Effector memory CD8-positive, alpha-beta T cell (primary cell): ENCODE data around the gene FAF2.
"Not testable (repeated sequence)": the region's sequence is repeated elsewhere in the genome, so short reads cannot be mapped to it uniquely, and the experiment has no call there.

ENCODE experiments used
- ATAC-seq: fragments of 150-1000 bp; cut with Tn5 transposase; replicated peaks from 2 replicates; pipeline ENCODE4 v1.10.0; 2021; ENCODE audit warnings: mild to moderate bottlenecking, moderate library complexity
- DNase-seq, 3 experiments: peaks; one replicate each; pipeline ENCODE4 v3.0.0; 2021
- H3K27ac Mint-ChIP-seq, 2 donors: one replicate each; pipeline ENCODE4 v1.8.0; 2022; ENCODE audit warnings: mild to moderate bottlenecking in 2 of 2, mixed read lengths in 2 of 2, moderate library complexity in 2 of 2
- H3K27me3 Mint-ChIP-seq, 2 donors: one replicate each; pipeline ENCODE4 v1.8.0; 2022; ENCODE audit warnings: mixed read lengths in 2 of 2
- H3K36me3 Mint-ChIP-seq: one replicate; pipeline ENCODE4 v1.8.0; 2022; ENCODE audit warnings: mild to moderate bottlenecking, moderate library complexity, mixed read lengths; ENCODE audit not compliant: insufficient read depth
- H3K4me1 Mint-ChIP-seq, 2 donors: one replicate each; pipeline ENCODE4 v1.8.0; 2022; ENCODE audit warnings: low read depth in 2 of 2, mixed read lengths in 2 of 2
- H3K4me3 Mint-ChIP-seq, 2 donors: one replicate each; pipeline ENCODE4 v1.8.0; 2022; ENCODE audit warnings: mild to moderate bottlenecking in 2 of 2, mixed read lengths in 2 of 2, moderate library complexity in 2 of 2
- H3K9me3 Mint-ChIP-seq, 2 donors: one replicate each; pipeline ENCODE4 v1.8.0; 2022; ENCODE audit warnings: mixed read lengths in 2 of 2

Gene FAF2

GRCh38 chr5:176542596-176543427 lies 94.6 kb downstream of the FAF2 start:
- DNase-seq = peak in 2 of 3 experiments; percentile 26 to 28
- peak; percentile 18 for ATAC-seq
- H3K4me1 Mint-ChIP-seq = peaks cover 49 to 62% of the 10 kb centered on the region in 2 donors

GRCh38 chr5:176543428-176544182 lies 95.4 kb downstream of the FAF2 start:
- Mint-ChIP-seq H3K36me3 (peaks cover 30% of the 10 kb centered on the region), H3K27ac (peak overlapping the region; percentile 75 to 92), H3K27me3 (no peaks in the 10 kb centered on the region), H3K4me1 (peaks cover 44 to 57% of the 10 kb centered on the region in 2 donors), H3K4me3 (peak overlapping the region; percentile 88 to 89), H3K9me3 (no peaks in the 10 kb centered on the region)
- ATAC-seq = peak; percentile 64
- peak; percentile 61 to 71 (median 63) for DNase-seq

More at GRCh38 chr5:176542596-176543427, 94.6 kb downstream of the FAF2 start:
- Mint-ChIP-seq H3K36me3 (peaks cover 30% of the 10 kb centered on the region), H3K27me3 (no peaks in the 10 kb centered on the region), H3K4me3 (peak overlapping the region; percentile 89 to 91), H3K9me3 (no peaks in the 10 kb centered on the region), H3K27ac (peak overlapping the region; percentile 92 to 98)

- Mint-ChIP-seq H3K36me3 (peaks cover 30% of the 10 kb centered on the region), H3K4me3 (peak overlapping the region in 1 of 2 donors; percentile 89), H3K27me3 (no peaks in the 10 kb centered on the region), H3K4me1 (peaks cover 36 to 49% of the 10 kb centered on the region in 2 donors), H3K9me3 (no peaks in the 10 kb centered on the region), H3K27ac (peak overlapping the region in 1 of 2 donors; percentile 10)
- ATAC-seq (no peak), DNase-seq (no peak)
Measured at GRCh38 chr5:176545388-176545736, 97.2 kb downstream of the FAF2 start.

- DNase-seq = no peak
- no peaks in the 10 kb centered on the region for H3K9me3 Mint-ChIP-seq
- H3K27me3 Mint-ChIP-seq = no peaks in the 10 kb centered on the region
- peaks cover 25% of the 10 kb centered on the region for H3K36me3 Mint-ChIP-seq
- no peak overlapping the region for H3K4me3 Mint-ChIP-seq
- no peak for ATAC-seq
- H3K4me1 Mint-ChIP-seq = peaks cover 30 to 49% of the 10 kb centered on the region in 2 donors
- H3K27ac Mint-ChIP-seq = peak overlapping the region in 1 of 2 donors; percentile 10
Measured at GRCh38 chr5:176545737-176546509, 97.7 kb downstream of the FAF2 start.

GRCh38 chr5:176547802-176548201 lies 99.6 kb downstream of the FAF2 start:
- peak overlapping the region; percentile 60 to 73 for H3K27ac Mint-ChIP-seq
- DNase-seq (no peak), ATAC-seq (peak; percentile 23)
- peaks cover 11% of the 10 kb centered on the region for H3K36me3 Mint-ChIP-seq
- no peak overlapping the region for H3K4me3 Mint-ChIP-seq
- no peaks in the 10 kb centered on the region for H3K9me3 Mint-ChIP-seq
- peaks cover 20 to 36% of the 10 kb centered on the region in 2 donors for H3K4me1 Mint-ChIP-seq
- H3K27me3 Mint-ChIP-seq = no peaks in the 10 kb centered on the region

GRCh38 chr5:176548967-176549444 lies 100.8 kb downstream of the FAF2 start, which contains the start of gene CDHR2:
TSS of gene CDHR2 (plus strand) at chr5:176549342. CDS start at chr5:176565353, 16,011 bp downstream.
- H3K36me3 Mint-ChIP-seq = peaks cover 6% of the 10 kb centered on the region
- ATAC-seq = no peak
- no peaks in the 10 kb centered on the region for H3K27me3 Mint-ChIP-seq
- no peak for DNase-seq
- H3K9me3 Mint-ChIP-seq = no peaks in the 10 kb centered on the region
- H3K4me3 Mint-ChIP-seq = peak within 1 kb of the TSS; percentile 18 to 64
- H3K4me1 Mint-ChIP-seq = peaks cover 28 to 39% of the 10 kb centered on the region in 2 donors
- H3K27ac Mint-ChIP-seq = peak within 1 kb of the TSS; percentile 80 to 86

GRCh38 chr5:176549871-176550270 lies 101.7 kb downstream of the FAF2 start:
- no peaks in the 10 kb centered on the region for H3K27me3 Mint-ChIP-seq
- ATAC-seq (no peak), DNase-seq (no peak)
- peaks cover 24 to 38% of the 10 kb centered on the region in 2 donors for H3K4me1 Mint-ChIP-seq
- peak overlapping the region; percentile 80 to 86 for H3K27ac Mint-ChIP-seq
- H3K9me3 Mint-ChIP-seq = no peaks in the 10 kb centered on the region
- H3K4me3 Mint-ChIP-seq = no peak overlapping the region
- peaks cover 6% of the 10 kb centered on the region for H3K36me3 Mint-ChIP-seq

- DNase-seq (no peak), ATAC-seq (no peak)
- peaks cover 6% of the 10 kb centered on the region for H3K36me3 Mint-ChIP-seq
- H3K4me1 Mint-ChIP-seq = peaks cover 24 to 40% of the 10 kb centered on the region in 2 donors
- no peaks in the 10 kb centered on the region for H3K27me3 Mint-ChIP-seq
- H3K9me3 Mint-ChIP-seq = no peaks in the 10 kb centered on the region
- H3K27ac Mint-ChIP-seq = peak overlapping the region; percentile 80 to 86
- H3K4me3 Mint-ChIP-seq = peak overlapping the region; percentile 18 to 64
Measured at GRCh38 chr5:176550275-176550831, 102.2 kb downstream of the FAF2 start.

- peak overlapping the region; percentile 80 to 86 for H3K27ac Mint-ChIP-seq
- H3K36me3 Mint-ChIP-seq, H3K9me3 Mint-ChIP-seq, H3K27me3 Mint-ChIP-seq, ATAC-seq, DNase-seq: not testable (repeated sequence)
- peaks cover 27 to 38% of the 10 kb centered on the region in 2 donors for H3K4me1 Mint-ChIP-seq
- peak overlapping the region; percentile 3 to 64 for H3K4me3 Mint-ChIP-seq
Measured at GRCh38 chr5:176550937-176551336, 102.8 kb downstream of the FAF2 start.

- no peak overlapping the region for H3K4me3 Mint-ChIP-seq
- no peaks in the 10 kb centered on the region for H3K9me3 Mint-ChIP-seq
- ATAC-seq = no peak
- peaks cover 6% of the 10 kb centered on the region for H3K36me3 Mint-ChIP-seq
- DNase-seq = no peak
- peaks cover 29 to 39% of the 10 kb centered on the region in 2 donors for H3K4me1 Mint-ChIP-seq
- H3K27ac Mint-ChIP-seq = peak overlapping the region; percentile 59 to 66
- H3K27me3 Mint-ChIP-seq = no peaks in the 10 kb centered on the region
Measured at GRCh38 chr5:176552332-176552869, 104.2 kb downstream of the FAF2 start.

GRCh38 chr5:176553260-176554085 lies 105.3 kb downstream of the FAF2 start:
- H3K4me1 Mint-ChIP-seq = peaks cover 29 to 35% of the 10 kb centered on the region in 2 donors
- H3K27me3 Mint-ChIP-seq = no peaks in the 10 kb centered on the region
- H3K9me3 Mint-ChIP-seq = no peaks in the 10 kb centered on the region
- H3K27ac Mint-ChIP-seq = peak overlapping the region in 1 of 2 donors; percentile 82
- no peaks in the 10 kb centered on the region for H3K36me3 Mint-ChIP-seq
- DNase-seq (no peak), ATAC-seq (no peak)
- H3K4me3 Mint-ChIP-seq = no peak overlapping the region

- Mint-ChIP-seq H3K9me3 (no peaks in the 10 kb centered on the region), H3K4me1 (peaks cover 24 to 32% of the 10 kb centered on the region in 2 donors), H3K27ac (no peak overlapping the region), H3K36me3 (no peaks in the 10 kb centered on the region), H3K27me3 (peaks cover 6 to 12% of the 10 kb centered on the region in 2 donors), H3K4me3 (no peak overlapping the region)
- DNase-seq = no peak
- ATAC-seq = no peak
Measured at GRCh38 chr5:176557846-176558245, 109.7 kb downstream of the FAF2 start.
